T-helper 1 cell treated with Interleukin-12 subunit alpha and Interleukin-12 subunit beta and Interleukin-4 antibody, amounts not matched to agents 30 μg/mL and 1 μg/mL, for 36 hours (primary cell): ENCODE data around the gene CWH43.
"Not testable (repeated sequence)": the region's sequence is repeated elsewhere in the genome, so short reads cannot be mapped to it uniquely, and the experiment has no call there.

Experiments
- H3K27ac Mint-ChIP-seq: one replicate; pipeline ENCODE4 v1.8.0; 2021; ENCODE audit warnings: mild to moderate bottlenecking, mixed read lengths
- H3K27me3 Mint-ChIP-seq: one replicate; pipeline ENCODE4 v1.8.0; 2021; ENCODE audit warnings: low read depth, mixed read lengths
- H3K36me3 Mint-ChIP-seq: one replicate; pipeline ENCODE4 v1.8.0; 2021; ENCODE audit warnings: low read depth, mixed read lengths
- H3K4me1 Mint-ChIP-seq: one replicate; pipeline ENCODE4 v1.8.0; 2021; ENCODE audit warnings: low read depth, mixed read lengths
- H3K4me3 Mint-ChIP-seq: one replicate; pipeline ENCODE4 v1.8.0; 2021; ENCODE audit warnings: mild to moderate bottlenecking, moderate library complexity, mixed read lengths
- H3K9me3 Mint-ChIP-seq: one replicate; pipeline ENCODE4 v1.8.0; 2021; ENCODE audit warnings: mixed read lengths

Gene CWH43

GRCh38 chr4:49097071-49097470 is 111.0 kb downstream of the CWH43 start:
- H3K4me3 Mint-ChIP-seq, H3K27ac Mint-ChIP-seq, H3K4me1 Mint-ChIP-seq, H3K27me3 Mint-ChIP-seq: not testable (repeated sequence)
- H3K36me3 Mint-ChIP-seq, result peaks cover 53% of the 10 kb centered on the region
- H3K9me3 Mint-ChIP-seq, result peaks cover 64% of the 10 kb centered on the region

GRCh38 chr4:49097505-49097904 is 111.4 kb downstream of the CWH43 start:
- H3K4me3 Mint-ChIP-seq, H3K4me1 Mint-ChIP-seq, H3K27ac Mint-ChIP-seq, H3K27me3 Mint-ChIP-seq: not testable (repeated sequence)
- Mint-ChIP-seq H3K36me3 (peaks cover 53% of the 10 kb centered on the region), H3K9me3 (peaks cover 64% of the 10 kb centered on the region)

GRCh38 chr4:49098034-49098759 is 112.1 kb downstream of the CWH43 start:
- not testable (repeated sequence) for H3K4me1 Mint-ChIP-seq, H3K27me3 Mint-ChIP-seq, H3K27ac Mint-ChIP-seq, H3K4me3 Mint-ChIP-seq
- H3K9me3 Mint-ChIP-seq, result peaks cover 65% of the 10 kb centered on the region
- peaks cover 55% of the 10 kb centered on the region for H3K36me3 Mint-ChIP-seq

GRCh38 chr4:49099831-49100444 is 113.9 kb downstream of the CWH43 start:
- H3K4me1 Mint-ChIP-seq, H3K4me3 Mint-ChIP-seq, H3K27me3 Mint-ChIP-seq, H3K27ac Mint-ChIP-seq: not testable (repeated sequence)
- H3K9me3 Mint-ChIP-seq, result peaks cover 79% of the 10 kb centered on the region
- H3K36me3 Mint-ChIP-seq, result peaks cover 64% of the 10 kb centered on the region

DNA sequence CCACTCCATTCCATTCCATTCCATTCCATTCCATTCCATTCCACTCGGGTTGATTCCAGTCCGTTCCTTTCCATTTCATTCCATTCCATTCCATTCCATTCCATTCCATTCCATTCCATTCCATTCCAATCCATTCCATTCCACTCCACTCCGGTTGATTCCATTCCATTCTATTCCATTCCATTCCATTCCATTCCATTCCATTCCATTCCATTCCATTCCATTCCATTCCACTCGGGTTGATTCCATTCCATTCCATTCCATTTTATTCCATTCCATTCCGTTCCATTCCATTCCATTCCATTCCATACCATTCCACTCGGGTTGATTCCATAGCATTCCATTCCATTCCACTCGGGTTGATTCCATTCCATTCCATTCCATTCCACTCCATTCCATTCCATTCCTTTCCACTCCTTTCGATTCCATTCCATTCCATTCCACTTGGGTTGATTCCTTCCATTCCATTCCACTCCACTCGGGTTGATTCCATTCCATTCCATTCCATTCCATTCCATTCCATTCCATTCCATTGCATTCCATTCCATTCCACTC is 116.3 kb downstream of the CWH43 start:
- not testable (repeated sequence) for H3K4me3 Mint-ChIP-seq, H3K4me1 Mint-ChIP-seq, H3K27me3 Mint-ChIP-seq
- H3K36me3 Mint-ChIP-seq, result peaks cover 68% of the 10 kb centered on the region
- peaks cover 80% of the 10 kb centered on the region for H3K9me3 Mint-ChIP-seq
- H3K27ac Mint-ChIP-seq, result peak overlapping the region; percentile 2

DNA sequence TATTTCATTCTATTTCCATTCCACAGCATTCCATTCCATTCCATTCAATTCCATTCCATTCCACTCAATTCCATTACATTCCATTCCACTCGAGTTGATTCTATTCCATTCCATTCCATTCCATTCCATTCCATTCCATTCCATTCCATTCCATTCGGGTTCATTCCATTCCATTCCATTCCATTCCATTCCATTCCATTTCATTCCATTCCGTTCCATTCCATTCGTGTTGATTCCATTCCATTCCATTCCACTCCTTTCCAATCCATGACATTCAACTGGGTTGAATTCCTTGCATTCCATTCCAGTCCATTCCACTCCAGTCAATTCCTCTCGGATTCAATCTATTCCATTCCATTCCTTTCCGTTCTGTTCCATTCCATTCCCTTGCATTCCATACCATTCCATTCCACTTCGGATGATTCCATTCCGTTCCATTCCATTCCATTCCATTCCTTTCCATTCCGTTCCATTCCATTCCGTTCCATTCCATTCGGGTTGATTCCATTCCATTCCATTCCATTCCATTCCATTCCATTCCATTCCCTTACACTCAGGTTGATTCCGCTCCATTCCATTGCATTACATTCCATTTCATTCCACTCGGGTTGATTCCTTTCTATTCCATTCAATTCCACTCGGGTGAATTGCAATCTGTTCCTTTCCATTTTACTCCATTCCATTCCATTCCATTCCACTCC is 117.5 kb downstream of the CWH43 start:
- H3K27ac Mint-ChIP-seq, H3K4me1 Mint-ChIP-seq, H3K4me3 Mint-ChIP-seq, H3K27me3 Mint-ChIP-seq: not testable (repeated sequence)
- Mint-ChIP-seq H3K36me3 (peaks cover 67% of the 10 kb centered on the region), H3K9me3 (peaks cover 80% of the 10 kb centered on the region)

DNA sequence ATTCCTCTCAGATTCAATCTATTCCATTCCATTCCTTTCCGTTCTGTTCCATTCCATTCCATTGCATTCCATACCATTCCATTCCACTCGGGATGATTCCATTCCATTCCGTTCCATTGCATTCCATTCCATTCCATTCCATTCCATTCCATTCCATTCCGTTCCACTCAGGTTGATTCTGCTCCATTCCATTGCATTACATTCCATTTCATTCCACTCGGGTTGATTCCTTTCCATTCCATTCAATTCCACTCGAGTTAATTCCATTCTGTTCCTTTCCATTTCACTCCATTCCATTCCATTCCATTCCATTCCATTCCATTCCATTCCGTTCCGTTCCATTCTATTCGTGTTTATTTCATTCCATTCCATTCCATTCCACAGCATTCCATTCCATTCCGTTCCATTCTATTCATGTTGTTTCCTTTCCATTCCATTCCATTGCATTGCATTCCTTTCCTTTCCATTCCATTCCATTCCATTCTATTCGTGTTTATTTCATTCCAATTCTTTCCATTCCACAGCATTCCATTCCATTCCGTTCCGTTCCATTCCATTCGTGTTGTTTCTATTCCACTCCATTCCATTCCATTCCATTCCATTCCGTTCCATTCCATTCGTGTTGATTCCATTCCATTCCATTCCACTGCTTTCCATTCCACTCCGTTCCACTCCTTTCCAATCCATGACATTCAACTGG is 118.3 kb downstream of the CWH43 start:
- not testable (repeated sequence) for H3K27me3 Mint-ChIP-seq
- peaks cover 61% of the 10 kb centered on the region for H3K36me3 Mint-ChIP-seq

GRCh38 chr4:49105248-49105904 is 119.3 kb downstream of the CWH43 start:
- H3K27me3 Mint-ChIP-seq, H3K4me1 Mint-ChIP-seq, H3K4me3 Mint-ChIP-seq, H3K27ac Mint-ChIP-seq: not testable (repeated sequence)
- Mint-ChIP-seq H3K9me3 (peaks cover 74% of the 10 kb centered on the region), H3K36me3 (peaks cover 61% of the 10 kb centered on the region)

More for the DNA sequence above, 118.3 kb downstream of the CWH43 start:
- H3K4me3 Mint-ChIP-seq, H3K4me1 Mint-ChIP-seq, H3K27ac Mint-ChIP-seq: not testable (repeated sequence)
- peaks cover 76% of the 10 kb centered on the region for H3K9me3 Mint-ChIP-seq

- peaks cover 83% of the 10 kb centered on the region for H3K9me3 Mint-ChIP-seq
- not testable (repeated sequence) for H3K27me3 Mint-ChIP-seq, H3K4me3 Mint-ChIP-seq, H3K4me1 Mint-ChIP-seq, H3K27ac Mint-ChIP-seq
- peaks cover 64% of the 10 kb centered on the region for H3K36me3 Mint-ChIP-seq
Measured at GRCh38 chr4:49107262-49107661, 121.2 kb downstream of the CWH43 start.

DNA sequence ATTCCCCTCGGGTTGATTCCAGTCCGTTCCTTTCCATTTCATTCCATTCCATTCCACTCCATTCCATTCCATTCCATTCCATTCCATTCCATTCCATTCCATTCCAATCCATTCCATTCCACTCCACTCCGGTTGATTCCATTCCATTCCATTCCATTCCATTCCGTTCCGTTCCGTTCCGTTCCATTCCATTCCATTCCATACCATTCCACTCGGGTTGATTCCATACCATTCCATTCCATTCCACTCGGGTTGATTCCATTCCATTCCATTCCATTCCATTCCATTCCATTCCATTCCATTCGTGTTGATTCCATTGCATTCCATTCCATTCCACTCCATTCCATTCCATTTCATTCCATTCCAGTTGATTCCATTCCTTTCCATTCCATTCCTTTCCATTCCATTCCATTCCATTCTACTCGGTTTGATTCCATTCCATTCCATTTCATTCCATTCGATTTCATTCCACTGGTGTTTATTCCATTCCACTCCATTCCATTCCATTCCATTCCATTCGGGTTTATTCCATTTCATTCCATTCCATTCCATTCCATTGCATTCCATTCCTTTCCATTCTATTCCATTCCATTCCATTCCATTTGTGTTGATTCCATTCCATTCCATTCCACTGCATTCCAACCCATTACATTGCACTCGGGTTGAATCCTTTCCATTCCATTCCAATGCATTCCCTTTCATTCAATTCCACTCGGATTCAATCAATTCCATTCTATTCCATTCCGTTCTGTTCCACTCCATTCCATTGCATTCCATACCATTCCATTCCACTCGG is 122.3 kb downstream of the CWH43 start:
- Mint-ChIP-seq H3K36me3 (peaks cover 57% of the 10 kb centered on the region), H3K9me3 (peaks cover 83% of the 10 kb centered on the region)
- H3K27ac Mint-ChIP-seq, H3K27me3 Mint-ChIP-seq, H3K4me3 Mint-ChIP-seq, H3K4me1 Mint-ChIP-seq: not testable (repeated sequence)

GRCh38 chr4:49109567-49110166 is 123.6 kb downstream of the CWH43 start:
- peaks cover 52% of the 10 kb centered on the region for H3K36me3 Mint-ChIP-seq
- H3K27ac Mint-ChIP-seq, H3K4me3 Mint-ChIP-seq, H3K27me3 Mint-ChIP-seq, H3K4me1 Mint-ChIP-seq: not testable (repeated sequence)
- H3K9me3 Mint-ChIP-seq, result peaks cover 78% of the 10 kb centered on the region

DNA sequence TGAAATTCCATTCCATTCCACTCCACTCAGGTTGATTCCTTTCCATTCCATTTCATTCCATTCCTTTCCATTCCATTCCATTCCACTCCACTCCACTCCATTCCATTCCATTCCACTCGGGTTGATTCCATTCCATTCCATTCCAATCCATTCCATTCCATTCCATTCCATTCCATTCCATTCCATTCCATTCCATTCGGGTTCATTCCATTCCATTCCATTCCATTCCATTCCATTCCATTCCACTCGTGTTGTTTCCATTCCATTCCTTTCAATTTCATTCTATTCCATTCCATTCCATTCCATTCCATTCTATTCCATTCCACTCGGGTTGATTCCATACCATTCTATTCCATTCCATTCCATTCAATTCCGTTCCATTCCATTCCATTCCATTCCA is 124.5 kb downstream of the CWH43 start:
- H3K4me1 Mint-ChIP-seq, H3K27me3 Mint-ChIP-seq, H3K4me3 Mint-ChIP-seq, H3K27ac Mint-ChIP-seq: not testable (repeated sequence)
- Mint-ChIP-seq H3K36me3 (peaks cover 46% of the 10 kb centered on the region), H3K9me3 (peaks cover 77% of the 10 kb centered on the region)
